Heart left ventricle (tissue), 13 donors: Measurements from ENCODE around the gene ADAMTS12.

Source experiments
- CTCF ChIP-seq, 12 donors: fragments of 200-600 bp; sonication (generic) in 4 of 12; IDR thresholded peaks; one replicate each; pipeline versions ENCODE4 v1.5.0 to v1.8.0; 2018 to 2022; ENCODE audit warnings: antibody characterized with exemption in 12 of 12, mild to moderate bottlenecking in 5 of 12
- POLR2A ChIP-seq, 2 donors: fragments of 450-650 bp; IDR thresholded peaks; one replicate each; pipeline ENCODE4 v1.6.1; 2017; ENCODE audit warnings: antibody characterized with exemption in 2 of 2, mild to moderate bottlenecking in 2 of 2, moderate library complexity in 2 of 2
- donor health status: ischemic (EF 13 %, LVEDD 7.1; RV severe dilation, severe dysfunction).
- donor health status: DM: no; HTN: yes; CAD: no.
- donor health status: DM: no; HTN: no; CAD: no.
- donor health status: ischemic (EF 25% LVEDD 6.9; RV normal size, moderate dysfunction).
- donor health status: ischemic (EF 25% LVEDD 5.7; RV mildly dilated, moderate dysfunction).
- donor health status: ischemic (EF 35%, LVEDD 5.7; RV mildly dilated, moderate dysfunction).
- donor health status: nonischemic (EF 11% LVEDD 7.7; RV severe dilation, severe dysfunction).
- donor health status: DM: yes; HTN: yes; CAD: no.
- donor health status: PGD.
- donor health status: ischemic (EF 29% LVEDD 5.4; RV normal size, mild dysfunction).
- donor health status: nonischemic (EF 23%, LVEDD 6.1; RV moderate dilation, normal function).

GRCh38 chr5:33842456-33842855 is 49.3 kb downstream of the ADAMTS12 start:
- TF ChIP-seq CTCF (IDR thresholded peaks at IDR 0.05) (no peak), POLR2A (IDR thresholded peaks at IDR 0.05) (no peak)
